ENCODE data around the gene CLCN7.

The CLCN7 gene

GRCh38 chr16:1474082-1474795 is 589 bp downstream of the CLCN7 start:
- H3K79me2 ChIP-seq (ENCODE audit: low read length): peaks cover 41% of the 10 kb centered on the region
- TF ChIP-seq, protein P1, sequence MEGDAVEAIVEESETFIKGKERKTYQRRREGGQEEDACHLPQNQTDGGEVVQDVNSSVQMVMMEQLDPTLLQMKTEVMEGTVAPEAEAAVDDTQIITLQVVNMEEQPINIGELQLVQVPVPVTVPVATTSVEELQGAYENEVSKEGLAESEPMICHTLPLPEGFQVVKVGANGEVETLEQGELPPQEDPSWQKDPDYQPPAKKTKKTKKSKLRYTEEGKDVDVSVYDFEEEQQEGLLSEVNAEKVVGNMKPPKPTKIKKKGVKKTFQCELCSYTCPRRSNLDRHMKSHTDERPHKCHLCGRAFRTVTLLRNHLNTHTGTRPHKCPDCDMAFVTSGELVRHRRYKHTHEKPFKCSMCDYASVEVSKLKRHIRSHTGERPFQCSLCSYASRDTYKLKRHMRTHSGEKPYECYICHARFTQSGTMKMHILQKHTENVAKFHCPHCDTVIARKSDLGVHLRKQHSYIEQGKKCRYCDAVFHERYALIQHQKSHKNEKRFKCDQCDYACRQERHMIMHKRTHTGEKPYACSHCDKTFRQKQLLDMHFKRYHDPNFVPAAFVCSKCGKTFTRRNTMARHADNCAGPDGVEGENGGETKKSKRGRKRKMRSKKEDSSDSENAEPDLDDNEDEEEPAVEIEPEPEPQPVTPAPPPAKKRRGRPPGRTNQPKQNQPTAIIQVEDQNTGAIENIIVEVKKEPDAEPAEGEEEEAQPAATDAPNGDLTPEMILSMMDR (IDR thresholded peaks at IDR 0.05; ENCODE audit: low read depth, low read length): no peak
- no peak for TF ChIP-seq EZH2phosphoT487 (IDR thresholded peaks at IDR 0.05; ENCODE audit: low read depth)
- no peaks in the 10 kb centered on the region for H3K9me3 ChIP-seq (ENCODE audit: insufficient read depth, low read length)
- H3K27ac ChIP-seq (ENCODE audit: low read length): no peak overlapping the region
- peaks cover 8% of the 10 kb centered on the region for H3K4me1 ChIP-seq (ENCODE audit: low read length)
- H3K4me3 ChIP-seq (ENCODE audit: low read length): peak overlapping the region; percentile 97
- peak overlapping the region; percentile 96 for H3K4me2 ChIP-seq (ENCODE audit: low read length)
- H4K20me1 ChIP-seq (ENCODE audit: insufficient read depth, low read length): no peaks in the 10 kb centered on the region
- no peak overlapping the region for H2AFZ ChIP-seq (ENCODE audit: low read depth, low read length)
- no peaks in the 10 kb centered on the region for H3K27me3 ChIP-seq (ENCODE audit: low read depth, low read length)
- H3K36me3 ChIP-seq (replicated peaks; ENCODE audit: low read depth, low read length): no peaks in the 10 kb centered on the region
- H3K9ac ChIP-seq (ENCODE audit: low read length): peak overlapping the region; percentile 95

- TF ChIP-seq EZH2phosphoT487 (IDR thresholded peaks at IDR 0.05; ENCODE audit: low read depth): no peak
- TF ChIP-seq, protein P1 (IDR thresholded peaks at IDR 0.05; ENCODE audit: low read depth, low read length): no peak
- Histone ChIP-seq H3K36me3 (replicated peaks; ENCODE audit: low read depth, low read length) (no peaks in the 10 kb centered on the region), H3K4me2 (ENCODE audit: low read length) (no peak overlapping the region), H3K4me1 (ENCODE audit: low read length) (peaks cover 8% of the 10 kb centered on the region), H3K9ac (ENCODE audit: low read length) (no peak overlapping the region), H3K27ac (ENCODE audit: low read length) (no peak overlapping the region), H3K9me3 (ENCODE audit: insufficient read depth, low read length) (no peaks in the 10 kb centered on the region), H3K27me3 (ENCODE audit: low read depth, low read length) (no peaks in the 10 kb centered on the region), H4K20me1 (ENCODE audit: insufficient read depth, low read length) (no peaks in the 10 kb centered on the region), H3K79me2 (ENCODE audit: low read length) (peaks cover 48% of the 10 kb centered on the region), H3K4me3 (ENCODE audit: low read length) (no peak overlapping the region), H2AFZ (ENCODE audit: low read depth, low read length) (no peak overlapping the region)
Measured at GRCh38 chr16:1472974-1473373, 1.9 kb downstream of the CLCN7 start.

- TF ChIP-seq, protein P1 (IDR thresholded peaks at IDR 0.05; ENCODE audit: low read depth, low read length): no peak
- no peak for TF ChIP-seq EZH2phosphoT487 (IDR thresholded peaks at IDR 0.05; ENCODE audit: low read depth)
- H3K4me1 ChIP-seq (ENCODE audit: low read length): peaks cover 8% of the 10 kb centered on the region
- peaks cover 57% of the 10 kb centered on the region for H3K79me2 ChIP-seq (ENCODE audit: low read length)
- H3K9ac ChIP-seq (ENCODE audit: low read length): no peak overlapping the region
- no peak overlapping the region for H2AFZ ChIP-seq (ENCODE audit: low read depth, low read length)
- H3K36me3 ChIP-seq (replicated peaks; ENCODE audit: low read depth, low read length): no peaks in the 10 kb centered on the region
- no peak overlapping the region for H3K27ac ChIP-seq (ENCODE audit: low read length)
- no peak overlapping the region for H3K4me2 ChIP-seq (ENCODE audit: low read length)
- H3K27me3 ChIP-seq (ENCODE audit: low read depth, low read length): no peaks in the 10 kb centered on the region
- H3K9me3 ChIP-seq (ENCODE audit: insufficient read depth, low read length): no peaks in the 10 kb centered on the region
- no peaks in the 10 kb centered on the region for H4K20me1 ChIP-seq (ENCODE audit: insufficient read depth, low read length)
- H3K4me3 ChIP-seq (ENCODE audit: low read length): no peak overlapping the region
Measured at GRCh38 chr16:1471569-1472194, 3.1 kb downstream of the CLCN7 start.

- no peaks in the 10 kb centered on the region for H3K36me3 ChIP-seq (replicated peaks; ENCODE audit: low read depth, low read length)
- no peak overlapping the region for H3K4me3 ChIP-seq (ENCODE audit: low read length)
- no peak overlapping the region for H2AFZ ChIP-seq (ENCODE audit: low read depth, low read length)
- H3K9me3 ChIP-seq (ENCODE audit: insufficient read depth, low read length): no peaks in the 10 kb centered on the region
- H3K4me1 ChIP-seq (ENCODE audit: low read length): peaks cover 6% of the 10 kb centered on the region
- no peak overlapping the region for H3K4me2 ChIP-seq (ENCODE audit: low read length)
- TF ChIP-seq EZH2phosphoT487 (IDR thresholded peaks at IDR 0.05; ENCODE audit: low read depth): no peak
- TF ChIP-seq, protein P1 (IDR thresholded peaks at IDR 0.05; ENCODE audit: low read depth, low read length): no peak
- H3K79me2 ChIP-seq (ENCODE audit: low read length): peaks cover 57% of the 10 kb centered on the region
- H3K27me3 ChIP-seq (ENCODE audit: low read depth, low read length): no peaks in the 10 kb centered on the region
- H3K27ac ChIP-seq (ENCODE audit: low read length): no peak overlapping the region
- no peaks in the 10 kb centered on the region for H4K20me1 ChIP-seq (ENCODE audit: insufficient read depth, low read length)
- H3K9ac ChIP-seq (ENCODE audit: low read length): no peak overlapping the region
Measured at GRCh38 chr16:1470481-1471251, 4.2 kb downstream of the CLCN7 start.

All from OCI-LY3 (cell line).